CD14-positive monocyte (primary cell): ENCODE results near the gene NDUFA5. TPM values are rescaled to one million over a fixed set of nuclear protein-coding genes. Genes with fewer than 3 reads are reported as not detected.
A peak's percentile ranks its signal among the peaks of the same experiment; 100 is the strongest.
"Not testable (repeated sequence)": the region's sequence is repeated elsewhere in the genome, so short reads cannot be mapped to it uniquely, and the experiment has no call there.

Source experiments
- DNase-seq, 3 donors: peaks; one replicate each; pipeline ENCODE4 v3.0.0-alpha.2; 2011 to 2022
- H2AFZ ChIP-seq: 2 replicates; pipeline ENCODE4 v1.6.0; 2012; ENCODE audit warnings: mild to moderate bottlenecking, low read depth, low read length, inconsistent platforms; ENCODE audit not compliant: insufficient read depth, poor library complexity, severe bottlenecking
- H3K27ac ChIP-seq, 2 donors: 1 replicate in 1 of 2; 2 replicates in 1 of 2; pipeline ENCODE4 v1.5.1; 2012 to 2013; ENCODE audit warnings: low read length in 2 of 2, control low read depth in 1 of 2, inconsistent platforms in 1 of 2, low read depth in 1 of 2, mild to moderate bottlenecking in 1 of 2
- H3K27me3 ChIP-seq, 2 donors: one replicate each; pipeline versions ENCODE4 v1.6.0 to v1.6.1; 2011 to 2013; ENCODE audit warnings: low read length in 2 of 2; ENCODE audit not compliant: control insufficient read depth in 2 of 2, insufficient read depth in 2 of 2
- H3K36me3 ChIP-seq, 2 donors: replicated peaks in 1 of 2; 1 replicate in 1 of 2; 2 replicates in 1 of 2; pipeline versions ENCODE4 v1.5.1 to v1.6.1; 2012 to 2013; ENCODE audit warnings: low read length in 2 of 2, control low read depth in 1 of 2, inconsistent platforms in 1 of 2, mild to moderate bottlenecking in 1 of 2; ENCODE audit not compliant: insufficient read depth in 2 of 2, control insufficient read depth in 1 of 2
- H3K4me1 ChIP-seq, 2 donors: 1 replicate in 1 of 2; 2 replicates in 1 of 2; pipeline versions ENCODE4 v1.5.1 to v1.6.1; 2012 to 2013; ENCODE audit warnings: low read length in 2 of 2, control low read depth in 1 of 2, inconsistent platforms in 1 of 2, mild to moderate bottlenecking in 1 of 2, moderate library complexity in 1 of 2; ENCODE audit not compliant: insufficient read depth in 2 of 2, control insufficient read depth in 1 of 2
- H3K4me2 ChIP-seq: replicated peaks from 2 replicates; pipeline ENCODE3; 2012; ENCODE audit warnings: low read length, moderate library complexity, mild to moderate bottlenecking; ENCODE audit not compliant: poor library complexity, severe bottlenecking; ENCODE audit errors: extremely low read depth
- H3K4me3 ChIP-seq, 3 experiments: fragments of 200-600 bp in 1 of 3; sonication (generic) in 1 of 3; replicated peaks in 1 of 3; 1 replicate in 2 of 3; 2 replicates in 1 of 3; pipeline ENCODE4 v1.5.1; 2011 to 2013; ENCODE audit warnings: low read length in 3 of 3, mild to moderate bottlenecking in 3 of 3, control low read depth in 2 of 3, low read depth in 2 of 3, inconsistent platforms in 1 of 3, moderate library complexity in 1 of 3
- H3K79me2 ChIP-seq: 2 replicates; pipeline ENCODE4 v1.6.0; 2012; ENCODE audit warnings: mild to moderate bottlenecking, control low read depth, inconsistent platforms, low read length, moderate library complexity; ENCODE audit not compliant: insufficient read depth
- H3K9ac ChIP-seq: 2 replicates; pipeline ENCODE4 v1.6.0; 2017; ENCODE audit warnings: low read length, mild to moderate bottlenecking; ENCODE audit not compliant: insufficient read depth, poor library complexity, severe bottlenecking
- H3K9me3 ChIP-seq, 2 donors: replicated peaks in 1 of 2; 1 replicate in 1 of 2; 2 replicates in 1 of 2; pipeline versions ENCODE4 v1.5.1 to v1.6.1; 2012 to 2013; ENCODE audit warnings: low read length in 2 of 2, control low read depth in 1 of 2; ENCODE audit not compliant: control insufficient read depth in 1 of 2, insufficient read depth in 1 of 2
- H4K20me1 ChIP-seq: 2 replicates; pipeline ENCODE4 v1.6.0; 2012; ENCODE audit warnings: mild to moderate bottlenecking, low read length, control low read depth, moderate library complexity; ENCODE audit not compliant: insufficient read depth
- H3K27ac Mint-ChIP-seq, 7 donors: one replicate each; pipeline ENCODE4 v1.8.0; 2020; ENCODE audit warnings: mild to moderate bottlenecking in 7 of 7, mixed read lengths in 7 of 7, moderate library complexity in 6 of 7, inconsistent platforms in 2 of 7
- H3K27me3 Mint-ChIP-seq, 3 donors: one replicate each; pipeline ENCODE4 v1.8.0; 2021 to 2022; ENCODE audit warnings: low read depth in 3 of 3, mild to moderate bottlenecking in 3 of 3, mixed read lengths in 3 of 3, moderate library complexity in 3 of 3, inconsistent platforms in 1 of 3
- H3K36me3 Mint-ChIP-seq, 2 donors: one replicate each; pipeline ENCODE4 v1.8.0; 2020; ENCODE audit warnings: mixed read lengths in 2 of 2, inconsistent platforms in 1 of 2, mild to moderate bottlenecking in 1 of 2
- H3K4me1 Mint-ChIP-seq: one replicate; pipeline ENCODE4 v1.8.0; 2020; ENCODE audit warnings: mild to moderate bottlenecking, mixed read lengths
- H3K4me3 Mint-ChIP-seq, 2 donors: one replicate each; pipeline ENCODE4 v1.8.0; 2020; ENCODE audit warnings: mild to moderate bottlenecking in 2 of 2, mixed read lengths in 2 of 2, moderate library complexity in 1 of 2
- H3K9me3 Mint-ChIP-seq, 7 donors: one replicate each; pipeline ENCODE4 v1.8.0; 2020 to 2022; ENCODE audit warnings: mixed read lengths in 7 of 7, mild to moderate bottlenecking in 6 of 7, moderate library complexity in 6 of 7, inconsistent platforms in 2 of 7
- WGBS: methylation state at CpG from one replicate; pipeline ENCODE4 v1.1.5; 2013; ENCODE audit warnings: missing lambda C conversion rate; ENCODE audit not compliant: insufficient coverage; 5-methylcytosine and 5-hydroxymethylcytosine counted together
- intact Hi-C, 2 donors: fragments of 100-400 bp; cut with micrococcal nuclease; formaldehyde crosslinking; loops; one replicate each; pipeline versions ENCODE4 v1.15.0 to v1.15.1; 2023
- polyA plus RNA-seq, 3 donors: library from polyadenylated mRNA; depleted of rRNA in 1 of 3; unstranded in 2 of 3; stranded (reverse) in 1 of 3; fragments of 300-500 nt in 2 of 3; fragments of >200 nt in 1 of 3; fragmentation: Illumina TruSeq in 2 of 3; gene quantifications; 1 replicate in 2 of 3; 2 replicates in 1 of 3; pipeline ENCODE4 v1.2.3, GENCODE V29; 2012 to 2021
- TF ChIP-seq, protein P1 (sequence below): fragments of 200-600 bp; IDR thresholded peaks from one replicate; pipeline ENCODE4 v1.8.0; 2022; ENCODE audit warnings: antibody characterized with exemption, mild to moderate bottlenecking

The NDUFA5 gene
- polyA plus RNA-seq, 3 donors, result 6.9 to 49.2 (median 37.3) TPM

DNA sequence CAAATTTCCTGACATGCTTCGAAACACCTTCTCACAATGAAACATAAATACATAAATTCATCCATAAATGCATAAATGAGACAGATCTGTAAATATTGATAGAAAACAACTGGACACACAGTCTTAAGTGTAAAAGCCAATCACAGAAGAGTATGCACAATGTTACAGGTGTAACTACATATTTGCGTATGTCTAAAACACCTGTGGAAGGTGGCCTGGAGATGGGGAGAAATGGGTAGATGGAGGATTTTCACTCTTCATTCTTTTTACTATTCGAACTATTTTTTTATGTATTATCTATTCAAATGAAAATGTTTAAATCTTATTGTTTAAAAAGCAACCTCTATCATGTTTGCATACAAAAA, 24.1 kb downstream of the NDUFA5 start:
- no peaks in the 10 kb centered on the region for H3K9me3 ChIP-seq
- no CpG with 5 or more reads among the region's 3 CpGs for WGBS
- no peaks in the 10 kb centered on the region for H3K79me2 ChIP-seq
- H3K9ac ChIP-seq, result no peak overlapping the region
- H3K4me3 ChIP-seq, result no peak overlapping the region
- no peak overlapping the region for H3K4me2 ChIP-seq
- no peaks in the 10 kb centered on the region for H3K36me3 ChIP-seq
- Mint-ChIP-seq H3K27me3 (peaks cover 37 to 43% (median 37%) of the 10 kb centered on the region in 3 donors), H3K36me3 (peaks cover 2 to 4% of the 10 kb centered on the region in 2 donors), H3K4me1 (peaks cover 20% of the 10 kb centered on the region), H3K4me3 (peak overlapping the region in 1 of 2 donors; percentile 97), H3K9me3 (peaks cover 0 to 7% (median 0%) of the 10 kb centered on the region in 7 donors), H3K27ac (peak overlapping the region in 1 of 7 donors; percentile 27)
- H3K27me3 ChIP-seq, result peaks cover 19 to 39% of the 10 kb centered on the region in 2 donors
- DNase-seq, result no peak
- H2AFZ ChIP-seq, result no peak overlapping the region
- H3K4me1 ChIP-seq, result peaks cover 10 to 18% of the 10 kb centered on the region in 2 donors
- H3K27ac ChIP-seq, result no peak overlapping the region
- intact Hi-C loops, result no loop called here
- H4K20me1 ChIP-seq, result no peaks in the 10 kb centered on the region
- TF ChIP-seq, protein P1, sequence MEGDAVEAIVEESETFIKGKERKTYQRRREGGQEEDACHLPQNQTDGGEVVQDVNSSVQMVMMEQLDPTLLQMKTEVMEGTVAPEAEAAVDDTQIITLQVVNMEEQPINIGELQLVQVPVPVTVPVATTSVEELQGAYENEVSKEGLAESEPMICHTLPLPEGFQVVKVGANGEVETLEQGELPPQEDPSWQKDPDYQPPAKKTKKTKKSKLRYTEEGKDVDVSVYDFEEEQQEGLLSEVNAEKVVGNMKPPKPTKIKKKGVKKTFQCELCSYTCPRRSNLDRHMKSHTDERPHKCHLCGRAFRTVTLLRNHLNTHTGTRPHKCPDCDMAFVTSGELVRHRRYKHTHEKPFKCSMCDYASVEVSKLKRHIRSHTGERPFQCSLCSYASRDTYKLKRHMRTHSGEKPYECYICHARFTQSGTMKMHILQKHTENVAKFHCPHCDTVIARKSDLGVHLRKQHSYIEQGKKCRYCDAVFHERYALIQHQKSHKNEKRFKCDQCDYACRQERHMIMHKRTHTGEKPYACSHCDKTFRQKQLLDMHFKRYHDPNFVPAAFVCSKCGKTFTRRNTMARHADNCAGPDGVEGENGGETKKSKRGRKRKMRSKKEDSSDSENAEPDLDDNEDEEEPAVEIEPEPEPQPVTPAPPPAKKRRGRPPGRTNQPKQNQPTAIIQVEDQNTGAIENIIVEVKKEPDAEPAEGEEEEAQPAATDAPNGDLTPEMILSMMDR, result no peak

- H3K9me3 Mint-ChIP-seq, H2AFZ ChIP-seq, intact Hi-C loops, H3K9ac ChIP-seq, H3K27ac Mint-ChIP-seq, H3K27ac ChIP-seq, H4K20me1 ChIP-seq, H3K36me3 Mint-ChIP-seq, H3K36me3 ChIP-seq, H3K79me2 ChIP-seq, H3K9me3 ChIP-seq: not testable (repeated sequence)
- peak overlapping the region; percentile 44 for H3K4me2 ChIP-seq
- Mint-ChIP-seq H3K27me3 (peaks cover 37 to 43% (median 43%) of the 10 kb centered on the region in 3 donors), H3K4me1 (peaks cover 20% of the 10 kb centered on the region), H3K4me3 (peak overlapping the region in 1 of 2 donors; percentile 74)
- WGBS, result 0% methylated on average over 6 of the region's 33 CpGs
- peaks cover 21 to 39% of the 10 kb centered on the region in 2 donors for H3K27me3 ChIP-seq
- peak overlapping the region in 2 of 3 experiments; percentile 25 for H3K4me3 ChIP-seq
- H3K4me1 ChIP-seq, result peaks cover 10 to 18% of the 10 kb centered on the region in 2 donors
- peak in 1 of 3 donors; percentile 30 for DNase-seq
Measured at GRCh38 chr7:123532788-123533552, 24.6 kb downstream of the NDUFA5 start.

DNA sequence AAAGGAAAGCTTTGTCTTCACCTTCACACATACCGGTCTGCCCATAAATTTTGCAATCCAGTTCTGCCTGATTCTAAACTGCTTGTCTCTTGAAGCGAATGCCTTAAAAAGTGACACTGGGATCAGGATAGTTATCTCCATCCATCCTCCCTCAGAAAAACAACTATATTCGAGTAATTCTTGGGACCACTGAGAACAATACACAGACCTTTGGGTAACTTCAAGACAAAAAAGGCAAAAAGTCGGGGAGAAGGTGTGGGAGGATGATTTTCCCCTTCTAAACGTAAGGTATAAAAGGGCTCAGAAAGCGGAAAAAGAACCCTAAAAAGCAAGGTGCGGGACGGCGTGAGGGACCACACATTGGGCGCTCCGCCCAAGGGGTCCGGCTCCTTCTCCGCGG, 25.3 kb downstream of the NDUFA5 start:
- not testable (repeated sequence) for H3K36me3 ChIP-seq, H3K4me3 ChIP-seq

More for the DNA sequence above, 25.3 kb downstream of the NDUFA5 start:
- H3K4me2 ChIP-seq, H3K27ac ChIP-seq, H3K27ac Mint-ChIP-seq, H3K9ac ChIP-seq, H4K20me1 ChIP-seq, H3K9me3 ChIP-seq, DNase-seq, H3K79me2 ChIP-seq, H3K36me3 Mint-ChIP-seq, H2AFZ ChIP-seq, H3K9me3 Mint-ChIP-seq, intact Hi-C loops: not testable (repeated sequence)
- Mint-ChIP-seq H3K4me1 (peaks cover 20% of the 10 kb centered on the region), H3K4me3 (peak overlapping the region in 1 of 2 donors; percentile 75), H3K27me3 (peaks cover 37 to 45% (median 43%) of the 10 kb centered on the region in 3 donors)
- 71% methylated on average over 1 of the region's 14 CpGs for WGBS
- Histone ChIP-seq H3K27me3 (peaks cover 21 to 39% of the 10 kb centered on the region in 2 donors), H3K4me1 (peaks cover 10 to 18% of the 10 kb centered on the region in 2 donors)
